ENCODE measurements around the gene NSUN7.

NSUN7 gene

GRCh38 chr4:40733752-40734151, 16.0 kb upstream of the NSUN7 start:
- no peak for DNase-seq (ENCODE audit: low read depth in 4 of 4, low spot score in 1 of 4)

DNA sequence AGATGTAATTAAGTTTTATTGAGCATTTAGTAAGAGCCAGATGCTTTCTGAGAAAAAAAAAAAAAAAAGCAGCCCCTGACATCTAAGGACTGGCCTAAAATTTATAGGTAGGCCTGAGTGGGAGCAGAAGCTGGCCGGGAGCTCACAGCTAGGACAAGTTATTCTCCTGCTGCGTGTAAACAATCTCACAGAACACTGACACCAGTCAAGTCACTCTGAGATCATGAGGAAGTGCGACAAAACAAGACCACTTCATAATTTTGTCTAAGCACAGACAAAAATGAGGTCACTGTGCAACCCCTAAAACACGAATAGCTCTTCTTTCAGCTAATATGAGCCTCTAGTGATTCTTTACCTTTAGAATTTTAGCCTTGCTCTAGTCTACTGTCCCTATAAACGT, 15.3 kb upstream of the NSUN7 start:
- no peak for DNase-seq (ENCODE audit: low read depth in 4 of 4, low spot score in 1 of 4)

- DNase-seq (ENCODE audit: low read depth in 4 of 4, low spot score in 1 of 4) = no peak
These were observed 12.8 kb upstream of the NSUN7 start for GRCh38 chr4:40736910-40737309.

DNA sequence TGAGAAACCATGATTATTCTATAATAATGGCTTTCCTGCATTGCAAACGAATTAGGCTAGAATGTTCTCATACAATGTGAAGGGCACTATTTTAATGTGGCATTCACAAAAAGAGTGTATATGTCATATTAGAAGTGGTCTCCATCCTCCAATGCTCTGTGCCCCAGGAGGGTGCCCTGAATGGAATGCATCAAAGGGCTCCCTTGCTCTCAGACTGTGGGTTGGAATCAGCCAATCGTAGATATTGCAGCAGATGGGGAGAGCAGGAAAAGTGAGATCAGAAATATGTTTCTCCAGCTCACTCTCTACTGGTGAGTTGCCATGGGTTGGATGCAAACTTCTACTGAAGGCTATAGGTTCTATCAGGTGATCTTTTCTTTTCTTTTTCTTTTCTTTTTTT, 11.9 kb upstream of the NSUN7 start:
- DNase-seq (ENCODE audit: low read depth in 4 of 4, low spot score in 1 of 4) = no peak

- DNase-seq (ENCODE audit: low read depth in 4 of 4, low spot score in 1 of 4) = no peak
These were observed 10.4 kb upstream of the NSUN7 start for GRCh38 chr4:40739347-40739746.

- DNase-seq (ENCODE audit: low read depth in 4 of 4, low spot score in 1 of 4) = no peak
These were observed 5.5 kb upstream of the NSUN7 start for GRCh38 chr4:40744218-40744617.

DNA sequence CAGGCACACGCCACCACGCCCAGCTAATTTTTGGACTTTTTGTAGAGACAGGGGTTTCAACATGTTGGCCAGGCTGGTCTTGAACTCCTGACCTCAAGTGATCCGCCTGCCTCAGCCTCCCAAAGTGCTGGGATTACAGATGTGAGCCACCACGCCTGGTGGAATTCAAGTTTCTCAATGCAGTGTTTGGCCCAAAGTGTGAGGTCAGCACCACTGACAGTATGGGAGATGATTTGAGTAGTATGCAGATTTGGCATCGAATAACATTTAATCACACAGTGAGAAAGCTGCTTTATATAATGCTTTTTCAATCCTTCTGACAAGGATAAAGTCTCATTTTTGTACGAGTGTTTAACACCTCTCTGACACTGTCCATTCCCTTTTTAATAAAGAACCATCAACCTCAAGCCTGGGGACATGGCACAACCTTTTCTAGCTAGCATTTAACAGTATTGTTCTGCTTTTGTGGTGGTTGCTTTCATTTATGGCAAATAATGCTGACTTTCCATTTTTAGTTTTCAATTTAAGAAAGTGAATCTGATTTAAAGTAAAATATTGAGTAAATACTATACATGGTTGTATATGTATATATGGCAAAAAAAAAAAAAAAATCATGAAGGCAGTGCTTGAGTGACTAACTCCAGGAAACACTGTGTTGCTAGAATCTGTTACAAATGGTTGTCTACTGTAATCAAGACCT, 4.3 kb upstream of the NSUN7 start:
- DNase-seq (ENCODE audit: low read depth in 4 of 4, low spot score in 1 of 4) = no peak

- no peak for DNase-seq (ENCODE audit: low read depth in 4 of 4, low spot score in 1 of 4)
These were observed 2.4 kb upstream of the NSUN7 start for GRCh38 chr4:40747207-40747835.

GRCh38 chr4:40750461-40751258, 905 bp downstream of the NSUN7 start:
- no peak for DNase-seq (ENCODE audit: low read depth in 4 of 4, low spot score in 1 of 4)

GRCh38 chr4:40755616-40756015, 5.9 kb downstream of the NSUN7 start:
- no peak for DNase-seq (ENCODE audit: low read depth in 4 of 4, low spot score in 1 of 4)

- DNase-seq (ENCODE audit: low read depth in 4 of 4, low spot score in 1 of 4) = peak in 1 of 4 experiments; percentile 30
These were observed 13.5 kb downstream of the NSUN7 start for GRCh38 chr4:40763228-40763716.

- no peak for DNase-seq (ENCODE audit: low read depth in 4 of 4, low spot score in 1 of 4)
These were observed 19.5 kb downstream of the NSUN7 start for GRCh38 chr4:40769266-40769665.

- DNase-seq (ENCODE audit: low read depth in 4 of 4, low spot score in 1 of 4) = no peak
These were observed 28.3 kb downstream of the NSUN7 start for GRCh38 chr4:40778090-40778489.

DNA sequence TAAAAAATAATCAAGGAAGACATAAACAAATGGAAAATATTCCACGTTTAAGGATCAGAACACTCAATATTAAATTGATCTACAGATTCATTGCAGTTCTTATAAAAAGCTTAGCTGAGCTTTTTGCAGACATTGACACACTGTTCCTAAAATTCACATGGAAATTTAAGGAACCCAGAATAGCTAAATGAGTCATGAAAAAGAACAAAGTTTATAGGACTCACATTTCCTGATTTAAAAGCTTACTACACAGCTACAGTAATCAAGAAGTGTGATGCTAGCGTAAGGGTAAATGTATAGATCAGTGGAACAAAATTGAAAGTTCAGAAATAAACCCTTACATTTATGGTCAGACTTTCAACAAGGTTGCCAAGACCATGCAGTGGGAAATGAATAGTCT, 33.1 kb downstream of the NSUN7 start:
- no peak for DNase-seq (ENCODE audit: low read depth in 4 of 4, low spot score in 1 of 4)

DNA sequence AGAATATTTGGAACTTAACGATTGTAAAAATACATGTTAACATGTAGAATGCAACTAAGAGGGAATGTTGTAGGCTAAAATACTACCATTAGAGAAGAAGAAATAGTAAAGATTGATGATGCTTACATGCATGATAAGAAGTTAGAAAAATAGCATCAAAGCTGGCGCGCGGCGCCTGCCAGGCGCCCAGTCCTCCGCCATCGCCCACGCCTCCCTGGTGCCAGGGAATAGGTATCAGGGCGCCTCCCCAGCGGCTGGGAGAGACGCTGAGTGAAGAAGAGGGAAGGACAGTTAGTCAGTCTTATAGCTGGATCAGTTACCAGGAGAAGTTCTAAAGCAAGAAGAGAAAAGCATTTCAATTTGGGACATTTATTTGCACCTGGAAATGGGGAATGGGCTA, 36.0 kb downstream of the NSUN7 start:
- no peak for DNase-seq (ENCODE audit: low read depth in 4 of 4, low spot score in 1 of 4)

DNA sequence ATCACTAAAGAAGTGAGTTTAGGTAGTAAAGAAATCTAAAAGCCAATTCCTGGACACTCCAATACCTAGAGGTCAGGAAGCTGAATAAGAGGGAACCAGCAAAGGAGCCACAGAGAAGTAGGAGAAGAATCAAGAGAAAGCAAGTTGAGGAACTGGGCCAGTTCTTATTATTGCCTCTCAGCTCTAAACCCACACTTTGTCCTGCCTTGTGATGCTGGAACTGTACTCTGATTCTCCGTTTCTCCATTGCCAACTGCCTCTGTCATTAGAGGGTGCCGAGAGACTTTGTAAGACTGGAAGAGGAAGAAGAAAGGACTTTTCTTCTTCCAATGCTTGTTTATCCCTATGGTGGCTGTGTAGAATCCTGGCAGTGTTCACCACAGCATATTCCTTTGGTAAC, 38.6 kb downstream of the NSUN7 start:
- no peak for DNase-seq (ENCODE audit: low read depth in 4 of 4, low spot score in 1 of 4)

- no peak for DNase-seq (ENCODE audit: low read depth in 4 of 4, low spot score in 1 of 4)
These were observed 39.3 kb downstream of the NSUN7 start for GRCh38 chr4:40789031-40789430.

GRCh38 chr4:40789771-40790170, 40.0 kb downstream of the NSUN7 start:
- DNase-seq (ENCODE audit: low read depth in 4 of 4, low spot score in 1 of 4) = no peak

GRCh38 chr4:40800064-40800463, 50.3 kb downstream of the NSUN7 start:
- DNase-seq (ENCODE audit: low read depth in 4 of 4, low spot score in 1 of 4) = no peak

GRCh38 chr4:40804598-40804997, 54.8 kb downstream of the NSUN7 start:
- DNase-seq (ENCODE audit: low read depth in 4 of 4, low spot score in 1 of 4) = no peak

- no peak for DNase-seq (ENCODE audit: low read depth in 4 of 4, low spot score in 1 of 4)
These were observed 59.2 kb downstream of the NSUN7 start for GRCh38 chr4:40808926-40809457.

DNA sequence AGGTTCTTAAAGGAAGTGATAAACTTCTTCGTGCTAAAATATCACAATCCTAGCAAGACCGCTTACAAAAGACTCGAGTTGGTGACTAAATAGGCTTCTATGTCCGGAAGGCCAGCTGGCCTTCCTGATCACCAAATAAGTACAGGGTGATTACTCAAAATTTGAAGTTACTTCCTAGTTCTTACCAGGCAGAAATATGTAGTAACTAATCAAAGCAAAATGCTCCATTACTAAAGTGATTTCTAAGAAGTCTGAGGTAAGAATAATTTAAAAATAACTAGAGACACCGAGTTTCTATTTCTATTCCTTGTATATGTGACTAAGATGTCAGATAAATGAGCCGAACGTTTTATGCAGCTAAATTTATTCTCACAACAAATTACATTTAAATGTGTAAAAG, 62.2 kb downstream of the NSUN7 start:
- no peak for DNase-seq (ENCODE audit: low read depth in 4 of 4, low spot score in 1 of 4)
